Pancreas (tissue), 10 donors: ENCODE data around the gene PMEPA1. TPM values are rescaled to one million over a fixed set of nuclear protein-coding genes. Genes with fewer than 3 reads are reported as not detected.
A peak's percentile ranks its signal among the peaks of the same experiment; 100 is the strongest.

Experiments used
- ATAC-seq, 4 donors: fragments of 200-7000 bp; cut with Tn5 transposase; one replicate each; pipeline versions ENCODE4 v1.8.0 to v1.9.1; 2020; ENCODE audit warnings: mild to moderate bottlenecking in 4 of 4, moderate library complexity in 4 of 4
- DNase-seq, 6 donors: peaks; one replicate each; pipeline ENCODE4 v3.0.0-alpha.2; 2020
- FAIRE-seq: peaks from 2 replicates; lab custom pipeline; 2012; peaks lifted over from hg19 to GRCh38; lab: Jason Lieb, UNC
- H3K27ac ChIP-seq, 4 donors: fragments of 200-600 bp; sonication (generic); 1 replicate in 3 of 4; 2 replicates in 1 of 4; pipeline versions ENCODE4 v1.5.0 to v1.8.0; 2020
- H3K27me3 ChIP-seq, 4 donors: fragments of 200-600 bp; one replicate each; pipeline ENCODE4 v1.8.0; 2021
- H3K36me3 ChIP-seq, 3 donors: fragments of 200-600 bp; sonication (generic) in 1 of 3; one replicate each; pipeline versions ENCODE4 v1.5.0 to v1.8.0; 2020 to 2021
- H3K4me1 ChIP-seq, 3 donors: fragments of 200-600 bp; one replicate each; pipeline ENCODE4 v1.8.0; 2021
- H3K4me3 ChIP-seq, 4 donors: fragments of 200-600 bp; sonication (generic) in 2 of 4; one replicate each; pipeline versions ENCODE4 v1.5.0 to v1.8.0; 2020 to 2021
- H3K9me3 ChIP-seq, 4 donors: fragments of 200-600 bp; one replicate each; pipeline ENCODE4 v1.8.0; 2021
- WGBS, 2 donors: extraction: QIAGEN DNeasy Blood & Tissue Kit; methylation state at CpG; one replicate each; pipeline ENCODE4 v1.1.7; 2013; 5-methylcytosine and 5-hydroxymethylcytosine counted together
- intact Hi-C, 3 donors: fragments of 100-400 bp; cut with DNase I; formaldehyde crosslinking; loops; one replicate each; pipeline versions ENCODE4 v1.11.1 to v1.14.2; 2022
- polyA plus RNA-seq, 2 donors: library from polyadenylated mRNA; stranded (reverse); fragments of 200-250 nt; gene quantifications; one replicate each; pipeline ENCODE4 v1.2.3, GENCODE V29; 2013
- total RNA-seq, 6 donors: library from RNA; stranded (reverse); fragmentation: NEBNext Ultra II Directional in 4 of 6; extraction: Animal tissue kit (Norgen Biotek cat#: 25700) in 4 of 6; gene quantifications; one replicate each; pipeline versions ENCODE4 v1.2.1 to v1.2.4, GENCODE V29; 2021 to 2023
- TF ChIP-seq, protein P1 (sequence below), 4 donors: fragments of 200-600 bp; sonication (generic) in 3 of 4; IDR thresholded peaks; one replicate each; pipeline versions ENCODE4 v1.5.0 to v1.8.0; 2021; ENCODE audit warnings: antibody characterized with exemption in 4 of 4
- donor health status: healthy with polysubstance abuse.
- donor health status: DM: no; HTN: no; CAD: no; lungs with moderate emphysema.
- donor health status: DM: no; HTN: no; CAD: no.
- donor health status: control.
- donor health status: control.
- donor health status: Bipolar disorder and iron deficiency.
- donor health status: DM: yes; HTN: yes; CAD: no.
- donor health status: DM: no; HTN: no; CAD: no.
- donor health status: DM: no; HTN: no; CAD: no.
- donor health status: DM: yes; HTN: yes; CAD: no.

Gene PMEPA1
- total and polyA plus RNA-seq, 8 donors, result 24.8 to 98.2 (median 33.6) TPM

DNA sequence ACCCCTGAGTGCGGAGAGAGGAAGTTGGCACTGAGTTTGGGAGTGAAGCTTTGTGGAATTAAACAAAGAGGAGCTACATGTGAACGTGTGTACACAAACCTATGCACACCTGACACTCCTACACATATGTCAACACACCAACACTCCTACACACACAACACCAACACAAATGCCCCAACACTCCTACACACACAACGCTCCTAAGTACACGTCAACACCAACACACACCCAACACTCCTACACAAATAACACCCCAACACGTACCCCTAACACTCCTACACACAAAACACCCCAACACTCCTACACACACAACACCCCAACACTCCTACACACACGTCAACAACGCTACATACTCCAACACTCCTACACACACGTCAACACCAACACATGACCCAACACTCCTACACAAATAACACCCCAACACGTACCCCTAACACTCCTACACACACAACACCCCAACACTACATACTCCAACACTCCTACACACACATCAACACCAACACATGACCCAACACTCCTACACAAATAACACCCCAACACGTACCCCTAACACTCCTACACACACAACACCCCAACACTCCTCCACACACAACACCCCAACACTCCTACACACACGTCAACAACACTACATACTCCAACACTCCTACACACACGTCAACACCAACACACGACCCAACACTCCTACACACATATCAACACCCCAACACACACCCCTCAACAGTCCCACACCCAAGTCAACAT, 49.5 kb downstream of the PMEPA1 start:
- H3K4me3 ChIP-seq, result no peak overlapping the region
- intact Hi-C loops, result no loop called here
- DNase-seq, result peak in 2 of 6 donors; percentile 2

GRCh38 chr20:57659517-57660180, 50.2 kb downstream of the PMEPA1 start:
- peak in 5 of 6 donors; percentile 1 to 46 (median 12) for DNase-seq
- no peak for FAIRE-seq
- Histone ChIP-seq H3K27me3 (no peaks in the 10 kb centered on the region), H3K9me3 (no peaks in the 10 kb centered on the region), H3K4me1 (no peaks in the 10 kb centered on the region), H3K4me3 (no peak overlapping the region), H3K36me3 (peaks cover 0 to 3% (median 0%) of the 10 kb centered on the region in 3 donors), H3K27ac (no peak overlapping the region)
- no peak for ATAC-seq
- WGBS, 2 donors, result 81 to 88% methylated on average over 24 of the region's 24 CpGs
- intact Hi-C loops, result loop anchor here (10.0 kb wide), 3 partner anchors 305 to 515 kb away; no protein-coding TSS in a partner anchor
- TF ChIP-seq, protein P1, sequence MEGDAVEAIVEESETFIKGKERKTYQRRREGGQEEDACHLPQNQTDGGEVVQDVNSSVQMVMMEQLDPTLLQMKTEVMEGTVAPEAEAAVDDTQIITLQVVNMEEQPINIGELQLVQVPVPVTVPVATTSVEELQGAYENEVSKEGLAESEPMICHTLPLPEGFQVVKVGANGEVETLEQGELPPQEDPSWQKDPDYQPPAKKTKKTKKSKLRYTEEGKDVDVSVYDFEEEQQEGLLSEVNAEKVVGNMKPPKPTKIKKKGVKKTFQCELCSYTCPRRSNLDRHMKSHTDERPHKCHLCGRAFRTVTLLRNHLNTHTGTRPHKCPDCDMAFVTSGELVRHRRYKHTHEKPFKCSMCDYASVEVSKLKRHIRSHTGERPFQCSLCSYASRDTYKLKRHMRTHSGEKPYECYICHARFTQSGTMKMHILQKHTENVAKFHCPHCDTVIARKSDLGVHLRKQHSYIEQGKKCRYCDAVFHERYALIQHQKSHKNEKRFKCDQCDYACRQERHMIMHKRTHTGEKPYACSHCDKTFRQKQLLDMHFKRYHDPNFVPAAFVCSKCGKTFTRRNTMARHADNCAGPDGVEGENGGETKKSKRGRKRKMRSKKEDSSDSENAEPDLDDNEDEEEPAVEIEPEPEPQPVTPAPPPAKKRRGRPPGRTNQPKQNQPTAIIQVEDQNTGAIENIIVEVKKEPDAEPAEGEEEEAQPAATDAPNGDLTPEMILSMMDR (IDR thresholded peaks at IDR 0.05), result no peak

More for the DNA sequence above, 49.5 kb downstream of the PMEPA1 start:
- TF ChIP-seq, protein P1 (IDR thresholded peaks at IDR 0.05), result no peak
- no peak for FAIRE-seq
- ATAC-seq, result no peak
- Histone ChIP-seq H3K4me1 (no peaks in the 10 kb centered on the region), H3K27me3 (no peaks in the 10 kb centered on the region), H3K36me3 (peaks cover 0 to 3% (median 0%) of the 10 kb centered on the region in 3 donors), H3K27ac (no peak overlapping the region), H3K9me3 (no peaks in the 10 kb centered on the region)
- 76 to 85% methylated on average over 13 of the region's 13 CpGs for WGBS, 2 donors

- H3K9me3 ChIP-seq, result no peaks in the 10 kb centered on the region
- intact Hi-C loops, result loop anchor here (10.0 kb wide), 3 partner anchors 306 to 516 kb away; no protein-coding TSS in a partner anchor
- FAIRE-seq (no peak), ATAC-seq (no peak), DNase-seq (peak in 3 of 6 donors; percentile 5 to 56 (median 53))
- no peaks in the 10 kb centered on the region for H3K4me1 ChIP-seq
- peaks cover 0 to 3% (median 0%) of the 10 kb centered on the region in 3 donors for H3K36me3 ChIP-seq
- 85 to 86% methylated on average over 25 of the region's 25 CpGs for WGBS, 2 donors
- H3K27me3 ChIP-seq, result no peaks in the 10 kb centered on the region
- no peak overlapping the region for H3K4me3 ChIP-seq
- TF ChIP-seq, protein P1 (IDR thresholded peaks at IDR 0.05), result no peak
- no peak overlapping the region for H3K27ac ChIP-seq
Observed at GRCh38 chr20:57658833-57659516, 50.8 kb downstream of the PMEPA1 start.

DNA sequence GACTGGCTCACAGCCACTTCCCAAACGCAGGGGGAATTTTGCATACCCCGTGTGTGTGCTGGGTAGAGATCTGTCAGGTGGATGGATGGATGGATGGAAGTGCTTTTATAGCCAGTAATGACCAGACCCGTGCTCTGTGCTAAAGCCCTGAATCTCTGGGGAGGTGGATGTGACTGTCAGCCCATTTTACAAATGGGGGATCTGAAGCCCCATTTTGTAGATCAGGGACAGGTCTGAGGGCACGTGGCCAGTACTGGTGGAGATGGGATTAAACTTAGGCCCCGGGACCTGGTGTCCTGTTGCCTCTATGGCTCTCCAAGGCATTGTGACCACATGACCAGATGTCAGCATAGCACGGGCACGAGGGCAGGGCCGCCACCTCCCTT, 51.4 kb downstream of the PMEPA1 start:
- Histone ChIP-seq H3K36me3 (peaks cover 0 to 8% (median 0%) of the 10 kb centered on the region in 3 donors), H3K27me3 (no peaks in the 10 kb centered on the region), H3K4me1 (no peaks in the 10 kb centered on the region), H3K4me3 (no peak overlapping the region), H3K9me3 (no peaks in the 10 kb centered on the region), H3K27ac (no peak overlapping the region)
- intact Hi-C loops, result loop anchor here (10.0 kb wide), 3 partner anchors 306 to 516 kb away; no protein-coding TSS in a partner anchor
- peak in 1 of 6 donors; percentile 11 for DNase-seq
- no peak for ATAC-seq
- TF ChIP-seq, protein P1 (IDR thresholded peaks at IDR 0.05), result no peak
- 75% methylated on average over 8 of the region's 8 CpGs for WGBS, 2 donors
- no peak for FAIRE-seq
